Hippocampal formation (tissue), 2 donors: ENCODE measurements around the gene KIAA1217.
"Not testable (repeated sequence)": the region's sequence is repeated elsewhere in the genome, so short reads cannot be mapped to it uniquely, and the experiment has no call there.

Experiments
- DNase-seq, 2 donors: peaks; one replicate each; lab custom pipeline; 2025; lab: John Stamatoyannopoulos, UW

Gene KIAA1217

GRCh38 chr10:24465891-24466818, 257.2 kb downstream of the KIAA1217 start:
- DNase-seq, result no peak

DNA sequence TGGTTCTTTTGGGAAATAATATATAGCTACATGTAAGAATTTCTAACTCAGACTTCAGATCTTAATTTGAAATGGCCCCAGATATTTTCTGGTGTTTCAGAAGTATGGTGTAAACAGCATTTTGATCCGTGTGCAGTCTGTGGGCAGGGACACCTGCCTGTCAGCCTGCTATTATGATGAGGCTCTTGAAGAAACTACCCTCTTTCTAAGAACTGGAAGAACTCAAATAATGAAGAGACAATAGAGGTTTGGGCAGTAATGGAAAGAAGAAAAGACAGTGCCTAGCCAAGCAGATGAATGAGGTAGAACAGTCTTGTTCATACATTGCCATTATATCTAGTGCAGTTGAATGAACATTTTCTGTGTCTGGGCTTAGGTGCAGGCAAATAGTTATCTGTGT, 258.2 kb downstream of the KIAA1217 start:
- DNase-seq, result no peak

- no peak for DNase-seq
Measured at GRCh38 chr10:24467605-24468004, 258.7 kb downstream of the KIAA1217 start.

DNA sequence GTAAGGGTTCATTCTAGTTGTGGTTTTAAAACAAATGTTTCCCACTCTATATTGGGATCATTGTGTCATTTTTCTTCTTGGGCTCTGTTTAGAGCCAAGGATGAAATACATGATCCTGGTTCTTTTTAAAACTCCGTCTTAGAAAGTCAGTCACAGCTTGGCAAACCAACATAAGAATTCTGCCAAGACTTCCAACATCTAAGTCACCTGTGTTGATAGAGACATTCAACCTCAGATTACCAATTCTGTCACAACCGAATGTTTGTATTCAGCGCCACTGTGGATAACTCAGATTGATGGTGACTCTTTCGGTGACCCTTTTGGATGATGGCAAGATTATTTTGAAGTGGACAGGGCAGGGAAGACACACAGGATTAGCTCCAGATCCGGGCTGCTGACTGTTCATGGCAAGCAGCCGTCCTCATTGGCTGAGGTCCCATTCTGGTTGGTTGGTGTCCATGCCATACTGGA, 259.4 kb downstream of the KIAA1217 start:
- no peak for DNase-seq

DNA sequence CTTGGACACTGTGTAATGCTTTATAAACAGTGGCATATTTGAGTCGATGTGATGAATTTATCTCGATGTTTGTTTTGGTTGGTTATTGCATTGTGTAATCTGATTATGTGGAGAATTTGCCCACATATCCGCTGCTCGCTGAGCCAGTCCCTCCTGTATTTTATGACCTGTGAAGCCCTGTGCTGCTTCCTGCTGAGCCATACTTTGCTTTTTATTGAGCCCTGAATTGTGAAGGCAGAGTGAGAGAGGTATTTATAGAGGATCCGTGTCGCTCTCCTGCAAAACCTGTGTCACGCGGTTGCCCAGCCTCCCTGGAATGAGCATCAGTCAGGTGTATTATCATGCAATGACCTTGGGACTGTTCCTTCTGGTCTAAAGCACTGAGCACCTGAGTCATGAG, 261.1 kb downstream of the KIAA1217 start:
- no peak for DNase-seq

DNA sequence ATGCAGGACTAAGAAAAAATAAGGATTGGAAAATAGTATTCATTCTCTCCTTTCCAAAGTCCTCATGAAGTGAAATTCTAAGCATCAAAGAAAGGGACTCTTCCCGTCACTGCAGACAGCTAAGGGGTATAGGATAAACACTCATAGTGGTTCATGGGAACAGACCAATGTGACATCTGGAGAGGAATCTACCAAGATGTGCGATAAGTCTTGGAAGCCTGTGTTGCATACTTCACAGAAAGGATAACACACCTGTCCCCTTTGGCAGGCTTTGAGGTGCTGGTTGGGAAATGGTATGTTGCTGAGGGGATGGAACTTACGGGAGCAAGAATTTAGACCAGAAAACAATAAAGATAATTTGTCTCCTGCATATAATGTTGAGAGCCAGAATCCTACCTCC, 266.7 kb downstream of the KIAA1217 start:
- no peak for DNase-seq

DNA sequence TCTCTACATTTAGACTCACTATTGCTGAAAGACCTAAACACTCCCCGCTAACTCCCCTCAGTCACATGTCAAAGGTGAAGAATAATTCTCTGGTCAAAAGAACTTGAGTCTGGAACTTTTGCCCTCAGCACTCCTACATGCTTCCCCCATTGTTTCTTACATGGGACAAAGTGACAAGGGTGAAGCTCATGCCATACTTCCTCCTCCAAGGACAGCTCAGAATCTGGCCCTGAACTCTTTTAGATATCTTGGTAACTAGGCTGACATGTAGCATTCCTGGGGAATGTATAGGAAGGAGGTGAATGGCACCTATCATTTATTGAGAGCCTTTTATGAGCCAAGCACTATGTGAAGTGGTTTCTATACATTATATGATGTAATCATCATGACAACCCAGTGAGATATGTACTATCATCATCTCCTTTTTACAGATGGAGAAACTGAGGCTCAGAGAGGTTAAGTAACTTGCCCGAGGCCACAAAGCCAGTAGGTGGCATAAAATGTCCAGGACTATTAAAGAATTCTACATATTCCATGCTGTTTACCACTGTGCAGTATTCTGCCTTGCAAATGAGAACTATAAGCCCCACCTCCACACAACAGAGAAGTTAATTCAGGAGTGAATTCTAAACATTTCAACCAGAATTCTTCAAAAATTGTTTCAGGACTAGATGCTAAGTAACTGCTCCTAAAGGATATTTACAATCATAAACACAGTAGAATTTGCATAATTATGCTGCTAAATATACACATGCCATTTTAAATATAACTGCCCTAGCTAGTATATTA, 268.2 kb downstream of the KIAA1217 start:
- DNase-seq, result no peak

- DNase-seq, result no peak
Measured at GRCh38 chr10:24477915-24478314, 269.0 kb downstream of the KIAA1217 start.

- no peak for DNase-seq
Measured at GRCh38 chr10:24479806-24480205, 270.9 kb downstream of the KIAA1217 start.

DNA sequence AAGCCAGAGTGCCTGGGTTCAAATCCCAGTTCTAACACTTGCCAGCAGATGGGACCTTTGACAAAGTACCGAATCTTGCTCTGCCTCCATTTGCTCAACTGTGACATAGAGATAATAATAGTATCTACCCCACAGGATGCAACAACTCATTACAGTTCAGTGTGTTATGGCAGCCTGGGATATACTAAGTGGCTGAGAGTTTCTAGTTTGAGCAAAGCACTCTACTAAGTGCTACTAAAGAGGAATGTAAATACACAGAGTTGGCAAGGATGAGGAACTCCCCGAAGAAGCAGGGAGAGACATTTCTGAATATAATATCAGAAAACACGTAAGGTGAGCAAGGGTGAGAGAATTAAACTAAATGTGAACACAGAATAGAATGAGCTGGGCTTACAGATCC, 271.5 kb downstream of the KIAA1217 start:
- no peak for DNase-seq

GRCh38 chr10:24481241-24481640, 272.3 kb downstream of the KIAA1217 start:
- DNase-seq, result no peak

GRCh38 chr10:24482713-24483112, 273.8 kb downstream of the KIAA1217 start:
- not testable (repeated sequence) for DNase-seq

- no peak for DNase-seq
Measured at GRCh38 chr10:24483701-24484100, 274.8 kb downstream of the KIAA1217 start.

- DNase-seq, result no peak
Measured at GRCh38 chr10:24484771-24485170, 275.8 kb downstream of the KIAA1217 start.

GRCh38 chr10:24485304-24485703, 276.4 kb downstream of the KIAA1217 start:
- no peak for DNase-seq

DNA sequence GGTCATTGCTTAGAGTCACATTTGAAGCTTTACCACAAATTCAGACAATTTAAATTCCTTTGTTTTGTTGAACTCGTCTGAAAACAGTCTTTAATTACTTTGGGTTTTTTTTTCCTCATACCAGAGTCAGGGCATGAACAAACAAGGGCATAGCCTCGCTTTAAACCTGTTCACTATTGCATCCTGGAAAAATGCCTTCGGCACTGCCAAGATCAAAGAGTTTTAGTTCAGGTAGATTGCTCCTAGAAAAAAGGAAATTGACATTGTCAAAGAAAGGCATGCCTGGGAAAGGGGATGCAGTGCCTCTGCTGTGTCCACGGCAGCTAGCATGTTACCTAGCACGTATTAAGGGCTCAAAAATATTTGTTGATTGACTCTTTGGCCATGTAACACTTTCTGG, 279.7 kb downstream of the KIAA1217 start:
- DNase-seq, result no peak

- no peak for DNase-seq
Measured at GRCh38 chr10:24493165-24493564, 284.2 kb downstream of the KIAA1217 start.

DNA sequence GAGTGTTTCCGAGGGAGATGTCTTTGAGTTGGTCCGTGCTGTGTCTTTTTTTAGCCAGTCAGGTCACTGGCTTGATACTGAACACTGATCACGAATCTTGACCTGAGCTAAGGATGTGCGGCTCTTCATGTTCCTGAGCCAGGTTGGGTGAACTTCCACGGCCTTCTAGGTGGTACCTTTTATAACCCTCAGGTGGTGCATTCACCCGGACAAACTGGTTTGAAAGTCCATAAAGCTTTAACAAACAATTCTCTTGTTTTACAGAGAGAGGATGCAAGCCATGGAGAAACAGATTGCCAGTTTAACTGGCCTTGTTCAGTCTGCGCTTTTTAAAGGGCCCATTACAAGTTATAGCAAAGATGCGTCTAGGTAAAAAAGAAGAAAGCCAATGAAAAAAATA, 285.3 kb downstream of the KIAA1217 start:
- DNase-seq, result no peak

DNA sequence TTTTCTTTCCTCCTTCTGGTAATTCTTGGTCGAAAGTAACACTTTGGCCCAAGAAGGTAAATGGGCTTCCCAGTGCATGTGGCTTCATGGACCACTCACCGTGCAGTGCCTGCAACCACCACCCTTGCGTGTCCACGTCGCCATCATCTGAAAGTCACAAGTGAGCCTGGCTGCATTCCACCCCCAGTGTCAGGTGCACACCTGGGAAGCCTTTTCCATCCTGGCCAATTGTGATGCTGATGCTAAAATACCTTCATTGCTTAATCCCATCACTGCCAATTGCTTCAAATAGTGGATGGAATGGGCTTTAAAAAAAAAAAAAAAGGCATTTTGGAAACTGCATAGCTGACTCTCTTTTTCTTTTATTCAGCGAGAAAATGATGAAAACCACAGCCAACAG, 285.8 kb downstream of the KIAA1217 start:
- no peak for DNase-seq

DNA sequence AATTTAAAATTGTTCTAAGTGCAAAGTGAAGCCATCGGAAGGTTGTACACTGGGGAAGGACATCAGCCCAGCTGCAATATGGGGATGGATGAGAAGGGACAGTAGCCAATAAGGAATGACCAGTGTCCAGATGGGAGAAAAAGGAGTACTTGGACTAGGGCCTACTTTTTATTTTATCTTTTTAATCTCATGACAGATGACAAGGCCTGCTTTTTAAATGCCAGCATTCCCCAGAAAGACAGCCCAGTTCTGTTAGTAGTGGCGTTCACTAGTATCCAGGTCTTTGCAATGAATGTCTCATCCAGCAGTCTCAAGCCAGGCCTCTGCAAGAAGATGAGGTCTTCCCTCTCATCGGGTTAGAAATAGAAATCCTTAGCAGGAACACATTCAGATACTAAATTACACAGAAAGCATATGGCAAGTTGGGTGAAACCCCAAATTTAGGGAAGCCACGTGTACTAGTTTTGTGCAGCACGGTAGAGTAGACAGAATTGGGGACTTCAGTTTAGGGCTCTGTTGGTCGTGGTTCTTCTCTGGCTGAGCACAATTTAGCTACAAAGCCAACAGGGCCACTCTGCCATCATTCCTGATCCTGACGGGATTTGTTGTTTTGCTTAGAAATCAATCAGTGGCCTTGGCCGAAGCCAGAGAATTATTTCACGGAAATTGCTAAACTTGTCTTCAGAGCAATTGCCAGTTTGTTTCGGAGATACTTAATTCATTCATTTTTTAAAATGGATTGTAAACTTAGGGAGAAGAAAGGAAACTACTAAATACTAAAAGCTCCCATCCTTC, 286.9 kb downstream of the KIAA1217 start:
- no peak for DNase-seq

DNA sequence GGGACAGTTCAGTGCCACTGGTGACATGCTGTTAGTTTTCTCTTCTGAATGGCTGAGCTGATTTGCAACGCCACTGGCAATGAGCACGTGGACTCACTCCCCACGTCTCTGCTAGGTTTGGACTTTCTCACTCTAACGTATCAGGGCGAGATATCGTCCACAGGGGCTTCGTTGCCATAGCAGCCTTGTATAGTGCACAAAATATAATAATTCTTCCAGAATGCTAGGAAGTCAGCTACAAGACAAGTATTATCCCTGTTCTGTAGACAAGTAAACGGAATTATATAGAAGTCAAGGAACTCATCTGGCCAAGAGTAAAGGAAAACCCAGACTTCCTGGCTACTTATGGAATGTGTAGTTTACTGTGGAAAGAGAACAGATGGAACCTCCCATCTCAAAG, 288.0 kb downstream of the KIAA1217 start:
- DNase-seq, result no peak

- no peak for DNase-seq
Measured at GRCh38 chr10:24501056-24501711, 292.2 kb downstream of the KIAA1217 start.
